ENCODE data around the gene LAMC1.

GRCh38 chr1:183074215-183074614, 51.0 kb downstream of the LAMC1 start:
- TF ChIP-seq CTCF (IDR thresholded peaks at IDR 0.05): no peak
- no peak for TF ChIP-seq POLR2AphosphoS5 (IDR thresholded peaks at IDR 0.05; ENCODE audit: low read depth, low read length)
- no peak for TF ChIP-seq REST (IDR thresholded peaks at IDR 0.05; ENCODE audit: insufficient read depth in 1 of 2, low read depth in 2 of 2, low read length in 1 of 2)
- TF ChIP-seq SIN3A (IDR thresholded peaks at IDR 0.05; ENCODE audit: borderline replicate concordance, insufficient read depth, low read depth, low read length): no peak

Data from Panc1 (cell line).